NCI-H1436 treated with DMSO at 0.1 percent for 48 hours (cell line): ENCODE results near the gene PHKB.

Experiments
- DNase-seq: peaks from one replicate; lab custom pipeline; 2025; lab: John Stamatoyannopoulos, UW

Gene PHKB

GRCh38 chr16:47568351-47568750 is 107.2 kb downstream of the PHKB start:
- DNase-seq, result no peak

DNA sequence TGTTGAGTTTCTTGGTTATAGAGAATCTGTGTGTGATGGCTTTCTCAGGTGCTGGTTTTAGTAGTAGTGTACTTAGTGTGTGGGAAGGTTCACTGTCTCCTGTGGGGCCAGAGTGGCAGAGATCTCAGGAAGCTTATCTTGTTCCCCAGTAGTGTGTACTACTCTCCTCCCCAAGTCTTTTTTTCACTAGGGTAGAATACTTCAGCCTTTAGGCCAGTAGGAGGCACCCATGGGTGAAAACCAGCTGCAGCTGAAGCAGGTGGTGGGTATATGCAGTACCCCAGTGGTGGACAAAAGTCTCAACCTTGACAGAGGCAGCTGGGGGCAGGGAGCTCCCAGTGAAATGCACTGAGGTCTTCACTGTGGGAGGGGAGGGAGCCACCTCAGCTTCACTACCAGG is 109.9 kb downstream of the PHKB start:
- DNase-seq, result no peak

GRCh38 chr16:47571711-47572110 is 110.6 kb downstream of the PHKB start:
- no peak for DNase-seq

GRCh38 chr16:47574091-47575054 is 113.2 kb downstream of the PHKB start:
- no peak for DNase-seq

DNA sequence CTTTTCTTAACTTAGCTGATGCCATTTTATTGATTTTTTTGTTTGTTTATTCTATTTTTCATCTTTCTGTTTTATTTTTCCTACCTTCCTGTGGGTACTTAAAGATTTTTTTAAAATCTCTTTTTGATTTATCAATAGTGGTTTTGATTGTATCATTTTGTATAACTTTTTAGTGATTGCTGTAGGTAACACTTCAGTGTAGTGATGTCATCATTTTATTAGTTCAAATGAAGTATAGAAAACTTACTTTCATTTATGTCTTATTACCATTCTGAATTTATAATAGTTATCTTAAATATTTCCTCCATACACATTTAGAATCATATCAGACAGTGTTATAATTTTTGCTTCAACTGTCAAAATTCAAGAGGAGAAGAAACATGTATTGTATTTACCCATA is 115.9 kb downstream of the PHKB start:
- DNase-seq, result no peak

GRCh38 chr16:47578033-47578432 is 116.9 kb downstream of the PHKB start:
- DNase-seq, result no peak

DNA sequence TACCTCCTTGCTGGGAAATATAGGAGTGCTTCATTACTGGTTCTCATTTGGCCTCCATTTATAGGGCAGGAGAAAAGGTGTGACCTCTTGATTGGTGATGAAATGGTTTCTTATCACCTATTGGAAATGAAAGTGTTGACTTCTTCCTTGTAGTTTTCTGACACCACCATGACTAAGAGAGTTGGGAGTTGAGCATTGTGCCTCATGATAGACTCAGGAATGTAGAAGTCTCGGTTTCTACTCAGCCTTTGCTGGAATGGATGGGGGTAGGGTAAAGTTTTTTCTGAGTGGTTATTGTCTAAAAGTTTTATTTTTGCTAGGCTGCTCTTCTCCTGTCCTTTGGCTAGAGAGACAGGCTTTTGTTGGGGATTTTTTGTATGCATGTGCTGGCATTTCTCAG is 117.4 kb downstream of the PHKB start:
- no peak for DNase-seq

DNA sequence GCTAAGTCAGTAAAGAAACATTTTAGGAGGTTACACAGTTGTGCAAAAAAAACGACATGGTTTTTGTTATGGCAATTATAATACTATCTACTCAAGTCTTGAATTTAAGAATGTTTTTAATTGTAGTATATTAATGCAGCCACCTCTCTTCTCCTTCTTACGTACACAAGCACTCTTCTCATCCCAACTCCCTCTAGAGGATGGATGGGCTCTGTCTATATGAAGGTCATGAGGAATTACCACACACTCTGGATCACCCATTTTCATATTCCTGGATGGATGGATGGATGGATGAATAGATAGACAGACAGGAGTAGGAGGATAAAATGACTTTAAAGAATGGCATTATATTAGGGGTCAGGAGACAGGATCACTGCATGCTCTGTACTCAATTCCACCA is 120.0 kb downstream of the PHKB start:
- DNase-seq, result no peak

GRCh38 chr16:47584464-47585225 is 123.5 kb downstream of the PHKB start:
- no peak for DNase-seq

DNA sequence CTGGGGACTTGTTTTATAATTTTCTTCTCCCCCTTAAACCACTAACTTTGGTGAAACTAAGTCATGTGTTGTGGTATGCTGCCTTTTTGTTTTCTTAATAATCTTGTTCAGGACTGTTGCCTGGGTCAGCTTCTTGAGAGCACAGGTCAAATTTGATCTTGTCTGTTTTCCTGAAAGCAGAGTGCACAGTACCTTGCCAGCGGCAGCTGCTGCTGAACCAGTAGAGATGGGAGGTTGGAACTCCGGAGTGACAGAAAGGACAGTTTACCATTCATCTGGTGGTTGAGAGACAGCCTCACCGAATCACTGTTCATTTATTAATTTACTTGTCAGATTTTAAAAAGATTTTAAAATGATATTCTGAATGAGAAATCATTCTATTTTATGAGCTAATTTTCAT is 125.0 kb downstream of the PHKB start:
- DNase-seq, result no peak

DNA sequence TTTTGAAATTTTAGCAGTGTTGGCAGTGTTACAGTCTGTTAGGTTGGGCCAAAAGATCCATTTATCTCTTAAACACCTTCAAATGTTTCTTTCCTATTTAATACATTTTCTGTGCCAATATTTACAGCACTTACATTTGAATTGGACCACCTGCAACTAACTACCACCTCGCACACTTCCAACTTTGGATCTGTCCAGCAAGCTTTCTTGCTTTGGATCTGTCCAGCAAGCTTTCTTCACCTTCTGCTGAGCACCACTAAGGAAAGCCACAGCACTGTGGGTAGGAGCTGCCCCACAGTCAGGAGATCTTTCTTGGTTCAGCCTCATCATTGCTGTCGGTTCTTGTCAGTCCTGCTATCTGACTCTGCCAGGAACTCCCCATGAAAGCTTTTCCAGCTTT is 129.3 kb downstream of the PHKB start:
- DNase-seq, result no peak

GRCh38 chr16:47592232-47592631 is 131.1 kb downstream of the PHKB start:
- DNase-seq, result no peak

DNA sequence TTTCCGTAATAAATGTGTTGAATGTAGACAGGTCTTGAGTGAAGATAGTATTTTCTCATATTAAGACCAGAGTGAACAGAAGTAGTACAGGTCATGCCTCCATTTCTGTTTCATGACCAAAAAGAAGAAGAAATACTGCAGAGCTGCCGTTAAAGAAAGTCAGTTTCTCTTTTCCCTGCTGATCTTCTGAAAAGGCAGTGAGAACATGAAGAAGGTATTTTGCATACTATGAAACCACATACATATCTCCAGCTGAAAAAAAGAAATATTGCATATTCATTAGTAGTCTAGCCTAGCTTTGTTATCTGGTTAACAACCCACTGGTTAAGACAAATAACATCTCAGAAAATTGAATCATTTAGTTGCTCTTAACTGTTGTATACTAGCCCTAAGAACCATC is 138.4 kb downstream of the PHKB start:
- DNase-seq, result no peak

DNA sequence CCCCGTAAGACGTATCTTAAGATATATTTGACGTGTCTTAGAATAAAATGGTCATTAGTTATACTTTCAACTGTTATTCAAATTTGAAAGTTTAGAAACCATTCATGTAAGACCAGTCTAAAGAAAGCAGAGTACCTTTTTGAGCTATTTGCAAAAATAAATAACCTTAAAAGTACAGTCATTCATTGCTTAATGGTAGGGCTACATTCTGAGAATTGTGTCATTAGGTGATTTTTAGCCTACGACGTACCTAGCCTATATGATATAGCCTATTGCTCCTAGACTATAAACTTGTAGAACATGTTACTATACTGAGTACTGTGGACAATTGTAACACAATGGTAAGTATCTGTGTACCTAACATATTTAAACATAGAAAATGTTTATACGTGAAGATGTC is 139.2 kb downstream of the PHKB start:
- no peak for DNase-seq

GRCh38 chr16:47604306-47604705 is 143.2 kb downstream of the PHKB start:
- no peak for DNase-seq

DNA sequence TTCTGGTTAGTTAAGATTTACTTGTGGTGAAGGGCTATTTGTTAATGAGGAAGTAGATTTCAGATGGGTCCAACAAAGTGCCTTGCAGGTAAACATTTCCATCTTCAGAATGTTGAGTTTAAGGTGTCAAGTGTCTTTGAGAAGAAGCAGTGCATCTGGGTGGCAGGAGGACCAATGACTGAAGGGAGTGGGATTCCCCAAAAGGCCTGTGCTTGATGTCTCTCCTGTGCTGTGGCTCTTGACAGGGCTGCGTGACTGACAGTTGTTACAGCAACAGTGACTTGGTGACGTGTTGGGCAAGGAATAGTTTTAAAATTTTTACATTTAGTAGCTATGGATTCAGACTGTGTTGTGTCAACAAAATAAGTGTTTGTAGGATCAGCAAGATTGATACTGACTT is 149.9 kb downstream of the PHKB start:
- DNase-seq, result no peak

DNA sequence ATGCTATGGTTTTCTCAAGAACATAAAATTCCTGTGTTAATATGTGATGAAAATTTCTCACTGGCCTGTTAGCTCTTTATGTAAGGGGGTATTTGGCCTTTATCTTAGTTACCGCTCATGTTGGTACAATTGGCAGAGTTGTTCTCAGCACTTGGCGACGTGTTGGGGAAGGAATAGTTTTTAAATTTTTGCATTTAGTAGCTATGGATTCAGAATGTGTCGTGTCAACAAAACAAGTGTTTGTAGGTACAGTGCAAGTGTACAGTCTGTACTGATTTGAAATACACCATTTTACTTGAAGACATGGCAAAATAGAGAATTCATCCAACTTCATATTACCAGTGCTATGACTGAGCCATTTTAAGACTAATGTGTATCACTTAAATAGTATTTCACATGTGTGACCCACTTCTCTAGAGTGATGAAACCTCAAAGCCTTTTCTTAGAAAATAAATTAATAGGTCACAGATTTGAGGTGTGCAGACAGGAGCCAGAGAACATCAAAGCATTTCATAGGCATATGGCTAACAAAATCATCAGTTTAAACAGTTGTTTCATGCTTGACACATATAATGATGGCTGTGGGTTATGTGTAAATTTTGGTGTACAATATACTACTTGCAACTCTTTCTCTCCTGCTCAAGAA is 150.8 kb downstream of the PHKB start:
- no peak for DNase-seq

DNA sequence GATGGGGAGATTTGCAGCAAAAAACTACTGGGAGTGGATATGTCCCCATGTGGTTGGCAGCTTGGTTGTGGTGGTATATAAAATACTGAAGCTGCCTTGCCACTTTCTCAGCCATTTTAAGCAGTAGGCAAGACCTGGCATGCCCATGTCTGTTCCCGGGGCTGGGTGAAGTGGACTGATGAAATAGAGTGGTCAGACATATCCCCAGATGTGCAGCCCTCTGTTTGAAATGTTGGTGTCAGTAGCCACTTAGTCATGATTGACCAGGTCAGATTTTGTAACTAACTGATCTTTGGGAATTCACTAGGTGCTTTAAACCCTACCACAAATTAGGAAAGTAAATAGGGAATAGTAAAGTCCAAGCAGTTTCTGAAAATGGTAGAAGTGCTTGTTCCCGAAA is 151.6 kb downstream of the PHKB start:
- DNase-seq, result no peak

GRCh38 chr16:47613251-47613650 is 152.1 kb downstream of the PHKB start:
- no peak for DNase-seq

GRCh38 chr16:47617732-47618131 is 156.6 kb downstream of the PHKB start:
- no peak for DNase-seq

DNA sequence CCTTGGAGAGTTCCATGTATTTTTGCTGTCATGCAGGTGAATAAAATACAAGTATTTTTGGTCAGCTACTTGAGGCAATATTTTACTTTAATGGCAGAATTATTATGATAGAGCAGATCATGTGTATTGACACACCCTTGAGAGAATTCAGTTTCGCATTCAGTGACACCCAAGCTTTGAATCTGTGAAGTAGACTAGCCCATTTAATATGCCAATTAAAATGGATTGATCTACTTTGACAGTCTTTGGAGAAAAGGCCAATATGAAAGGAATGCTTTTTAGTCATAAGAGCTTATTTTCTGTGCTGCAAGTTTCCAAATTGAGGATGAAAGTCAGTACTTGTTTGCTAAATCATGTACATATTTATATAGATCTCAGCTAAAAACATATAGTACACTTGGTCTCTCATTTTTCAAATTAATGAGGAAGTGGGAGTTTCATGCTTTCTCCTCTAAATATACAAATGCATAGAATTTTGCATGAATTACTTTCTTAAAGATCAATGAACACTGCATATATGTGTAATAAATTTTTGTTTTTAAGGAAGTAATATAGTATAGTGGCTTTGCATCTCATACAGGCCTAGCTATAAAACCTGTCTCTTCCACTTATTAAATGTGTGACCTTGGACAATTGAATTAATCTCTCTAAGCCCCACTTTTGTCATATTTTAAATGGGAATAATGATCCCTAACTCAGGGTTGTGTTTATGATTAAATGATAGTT is 161.5 kb downstream of the PHKB start:
- DNase-seq, result no peak

DNA sequence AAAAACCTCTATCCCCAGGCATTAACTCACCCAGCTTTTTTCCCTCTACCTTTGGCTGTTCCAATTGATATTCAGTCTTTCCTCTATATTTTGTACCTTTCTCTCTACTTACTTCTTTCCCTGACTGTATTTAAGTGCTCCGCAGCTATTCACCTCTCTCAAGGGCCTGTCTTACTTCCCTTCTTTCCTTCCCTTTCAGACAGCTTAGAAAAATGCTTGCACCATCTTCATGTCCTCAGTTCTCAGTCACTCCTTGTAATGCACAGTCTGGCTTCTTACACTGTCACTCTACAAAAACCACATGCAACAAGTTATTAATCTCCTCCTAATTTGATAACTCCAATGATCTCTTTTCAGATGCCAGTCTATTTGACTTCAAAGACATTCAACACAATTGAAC is 163.4 kb downstream of the PHKB start:
- no peak for DNase-seq
